HG03432 (cell line): ENCODE results near the gene LRSAM1.

Experiments used
- ATAC-seq: cut with Tn5 transposase; IDR thresholded peaks from one replicate; pipeline ENCODE4 v1.9.1; 2021; ENCODE audit warnings: mild to moderate bottlenecking, moderate library complexity; ENCODE audit not compliant: unreplicated experiment

LRSAM1 gene

GRCh38 chr9:127494304-127494702 is 43.0 kb downstream of the LRSAM1 start:
- ATAC-seq = no peak

- no peak for ATAC-seq
These were observed 44.7 kb downstream of the LRSAM1 start for GRCh38 chr9:127495884-127496555.

DNA sequence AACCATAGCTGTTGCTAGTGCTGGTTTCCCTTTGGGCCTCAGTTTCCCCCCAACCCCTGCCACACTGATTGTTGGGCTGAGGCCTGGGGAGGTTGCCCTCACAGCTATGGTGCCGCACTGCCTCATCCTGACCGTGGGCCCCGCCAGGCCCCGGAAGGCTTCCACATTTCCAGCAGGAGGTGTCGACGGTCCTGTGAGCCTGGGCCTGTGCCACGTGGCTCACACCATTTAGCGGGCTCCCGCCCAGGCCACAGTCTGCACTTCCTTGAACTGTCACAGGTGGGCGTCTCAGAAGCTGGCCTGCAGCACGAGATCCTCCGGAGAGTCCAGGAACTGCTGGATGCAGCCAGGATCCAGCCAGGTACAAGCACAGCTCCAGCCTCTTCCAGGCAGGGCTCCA is 45.7 kb downstream of the LRSAM1 start:
- no peak for ATAC-seq

GRCh38 chr9:127497656-127498290 is 46.5 kb downstream of the LRSAM1 start:
- no peak for ATAC-seq

DNA sequence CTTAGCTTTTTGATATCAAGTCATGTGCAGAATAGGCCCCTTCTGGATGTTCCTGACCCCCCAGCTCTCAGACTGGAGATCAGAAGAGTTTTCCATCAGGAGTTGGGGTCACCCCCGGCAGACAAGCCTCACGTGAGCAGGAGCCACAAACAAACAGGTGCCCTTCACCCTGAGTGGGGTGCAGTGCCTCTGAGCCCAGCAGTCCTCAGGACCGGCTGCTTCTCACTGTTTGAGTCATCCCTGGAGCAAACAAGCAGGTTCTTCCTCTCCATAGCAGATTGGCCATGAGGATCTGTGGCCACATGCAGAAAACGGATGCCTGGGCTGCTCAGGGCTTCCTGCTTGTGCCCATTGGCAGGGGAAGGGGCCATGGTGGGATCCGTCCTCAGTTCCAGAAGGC is 47.0 kb downstream of the LRSAM1 start:
- no peak for ATAC-seq

DNA sequence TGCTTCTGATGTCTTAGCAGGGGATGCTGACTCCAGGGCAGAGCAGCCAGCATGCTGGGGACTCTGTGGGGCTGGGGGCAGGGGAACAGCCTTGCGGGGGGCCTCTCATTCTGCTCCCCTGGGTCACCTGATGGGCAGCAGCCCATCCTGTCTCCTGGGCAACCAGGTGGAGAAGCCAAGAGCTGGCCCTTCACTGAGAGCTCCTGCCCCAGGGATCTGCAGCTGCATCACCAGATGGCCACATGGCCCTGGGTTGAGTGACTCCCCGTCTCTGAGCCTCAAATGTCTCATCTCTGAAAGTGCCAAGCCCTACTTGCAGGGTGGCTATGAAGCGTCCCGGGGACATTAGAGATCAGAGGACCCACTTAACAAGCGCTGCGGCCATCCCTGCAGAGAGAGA is 49.1 kb downstream of the LRSAM1 start:
- ATAC-seq = no peak

GRCh38 chr9:127500862-127501261 is 49.6 kb downstream of the LRSAM1 start:
- ATAC-seq = no peak

DNA sequence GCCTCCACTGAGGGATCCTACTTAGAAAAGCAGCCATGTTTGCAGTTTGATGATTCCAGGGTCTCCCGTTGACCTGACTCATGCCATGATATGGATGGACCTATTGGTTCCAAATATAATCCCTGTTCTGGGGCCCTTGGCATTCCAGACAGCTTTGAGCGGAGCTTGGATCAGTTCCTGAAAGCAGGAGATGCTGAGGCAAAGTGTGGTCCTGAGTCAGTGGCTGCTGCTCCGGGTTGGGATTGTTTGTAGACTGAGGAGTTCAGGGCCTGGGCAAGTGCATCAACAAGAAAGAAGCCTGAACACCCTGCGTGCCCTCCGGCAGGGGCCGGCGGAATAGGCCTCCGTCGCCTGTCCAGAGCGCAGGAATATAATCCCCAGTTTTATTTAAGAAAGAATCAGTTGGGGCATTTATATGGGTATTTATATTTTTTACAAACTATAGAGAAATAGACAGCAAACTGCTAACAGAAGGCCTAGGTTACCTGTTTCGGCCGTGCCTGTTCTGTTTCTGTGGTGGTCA is 50.6 kb downstream of the LRSAM1 start:
- no peak for ATAC-seq

DNA sequence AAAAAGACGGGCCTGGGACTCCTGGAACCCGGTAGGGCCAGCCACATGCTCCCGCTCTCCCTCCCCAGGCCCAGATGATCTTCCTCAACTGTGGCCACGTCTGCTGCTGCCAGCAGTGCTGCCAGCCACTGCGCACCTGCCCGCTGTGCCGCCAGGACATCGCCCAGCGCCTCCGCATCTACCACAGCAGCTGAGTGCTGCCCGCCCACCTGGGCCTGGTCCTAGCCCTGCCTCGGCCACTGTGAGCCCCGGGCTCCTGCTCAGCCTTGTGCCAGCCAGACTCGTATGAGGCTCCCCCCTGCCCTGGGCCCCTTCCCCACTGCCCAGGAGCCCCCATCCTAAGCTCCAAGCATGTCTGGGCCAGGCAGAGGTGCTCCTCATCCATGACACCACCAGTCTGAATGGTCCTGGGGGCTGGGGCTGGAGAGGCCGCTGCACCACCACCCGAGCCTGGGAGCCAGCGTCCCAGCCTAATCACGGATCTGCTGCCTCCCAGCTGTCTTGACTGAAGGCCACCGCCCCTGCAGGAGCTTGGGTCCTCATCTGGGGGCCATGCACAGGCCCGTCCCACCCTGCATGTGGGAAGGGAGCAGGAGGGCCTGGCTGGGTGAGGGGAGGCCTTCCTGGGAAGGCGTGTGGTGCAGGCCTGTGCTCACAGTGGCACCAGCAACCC is 51.5 kb downstream of the LRSAM1 start:
- no peak for ATAC-seq

DNA sequence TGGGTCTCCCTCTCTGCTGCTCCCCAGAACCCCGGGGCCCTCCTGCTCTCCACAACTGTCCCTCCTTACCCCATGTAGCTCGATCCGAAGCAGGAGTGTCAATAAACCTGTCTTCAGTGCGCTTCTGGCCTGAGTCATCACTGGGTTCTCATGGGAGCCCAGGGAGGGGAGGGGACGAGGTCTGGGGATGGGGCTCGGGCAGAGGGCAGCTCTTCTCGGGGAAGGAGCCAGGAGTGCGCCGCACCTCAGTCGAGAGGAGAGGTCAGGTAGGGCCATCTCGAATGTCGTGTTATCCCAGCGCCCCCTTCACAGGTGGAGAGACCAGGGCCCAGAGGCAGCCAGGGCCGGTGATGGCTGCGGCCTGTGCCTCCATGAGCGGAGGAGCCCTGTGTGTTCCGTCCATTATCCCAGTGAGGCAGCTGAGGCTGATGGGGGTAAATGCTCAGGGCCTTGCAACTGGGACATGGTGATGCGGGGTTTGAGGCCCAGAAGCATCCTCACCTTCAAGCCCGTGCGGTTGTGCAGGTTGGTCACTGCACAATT is 52.1 kb downstream of the LRSAM1 start:
- no peak for ATAC-seq

GRCh38 chr9:127503947-127504886 is 52.9 kb downstream of the LRSAM1 start:
- no peak for ATAC-seq

DNA sequence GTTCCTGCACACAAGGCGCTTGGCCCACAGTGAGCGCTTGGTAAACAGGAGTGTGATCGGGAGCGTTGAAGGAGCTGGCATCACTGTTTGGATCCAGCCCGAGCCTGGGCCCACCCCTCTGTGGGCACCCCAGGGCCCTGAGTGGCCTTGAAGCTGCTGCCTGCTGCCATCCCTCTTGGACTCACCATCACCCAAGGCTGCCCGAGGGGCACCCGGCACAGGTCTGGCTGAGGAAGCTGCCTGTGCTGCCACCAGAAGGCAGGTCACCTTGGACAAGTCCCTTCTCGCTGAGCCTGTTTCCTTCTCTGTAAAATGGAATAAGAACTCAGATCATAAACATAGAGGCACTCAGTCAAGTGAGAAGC is 53.6 kb downstream of the LRSAM1 start:
- ATAC-seq = no peak

DNA sequence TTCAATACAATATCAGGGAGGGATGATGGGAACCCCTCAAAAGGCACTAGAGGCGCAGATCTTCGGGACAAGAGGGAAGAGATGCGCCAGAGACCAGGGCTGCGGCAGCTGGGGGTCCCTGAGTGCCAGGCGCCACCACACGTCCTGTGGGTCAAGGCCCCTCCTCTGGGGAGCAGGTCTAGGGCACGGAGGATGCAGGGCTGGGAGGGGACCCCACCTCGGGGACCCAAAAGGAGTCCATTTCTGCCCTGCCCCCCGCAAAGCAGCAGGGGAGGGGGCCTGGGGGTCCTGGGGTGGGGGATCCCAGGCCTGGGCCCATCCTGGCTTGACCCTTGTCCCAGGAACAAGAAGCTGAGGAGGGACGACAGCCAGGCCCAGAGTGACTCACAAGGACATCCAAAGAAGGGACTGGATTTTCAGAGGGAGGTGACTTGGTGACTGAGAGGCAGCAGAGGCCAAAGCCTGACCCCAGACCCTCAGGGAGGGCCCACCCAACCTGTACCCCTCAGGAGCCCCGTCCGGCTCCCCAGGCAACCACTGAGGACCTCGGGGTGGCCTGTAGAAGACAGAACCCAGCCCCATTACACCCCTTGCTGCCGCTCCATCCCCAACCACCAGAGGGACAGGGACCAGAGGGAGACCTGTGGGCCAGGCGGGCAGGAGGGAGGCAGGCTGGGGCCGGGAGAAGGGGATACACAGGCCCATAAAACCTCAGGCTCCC is 54.2 kb downstream of the LRSAM1 start:
- no peak for ATAC-seq

GRCh38 chr9:127506117-127506813 is 55.0 kb downstream of the LRSAM1 start:
- no peak for ATAC-seq

- no peak for ATAC-seq
These were observed 55.8 kb downstream of the LRSAM1 start for GRCh38 chr9:127506814-127507750.

DNA sequence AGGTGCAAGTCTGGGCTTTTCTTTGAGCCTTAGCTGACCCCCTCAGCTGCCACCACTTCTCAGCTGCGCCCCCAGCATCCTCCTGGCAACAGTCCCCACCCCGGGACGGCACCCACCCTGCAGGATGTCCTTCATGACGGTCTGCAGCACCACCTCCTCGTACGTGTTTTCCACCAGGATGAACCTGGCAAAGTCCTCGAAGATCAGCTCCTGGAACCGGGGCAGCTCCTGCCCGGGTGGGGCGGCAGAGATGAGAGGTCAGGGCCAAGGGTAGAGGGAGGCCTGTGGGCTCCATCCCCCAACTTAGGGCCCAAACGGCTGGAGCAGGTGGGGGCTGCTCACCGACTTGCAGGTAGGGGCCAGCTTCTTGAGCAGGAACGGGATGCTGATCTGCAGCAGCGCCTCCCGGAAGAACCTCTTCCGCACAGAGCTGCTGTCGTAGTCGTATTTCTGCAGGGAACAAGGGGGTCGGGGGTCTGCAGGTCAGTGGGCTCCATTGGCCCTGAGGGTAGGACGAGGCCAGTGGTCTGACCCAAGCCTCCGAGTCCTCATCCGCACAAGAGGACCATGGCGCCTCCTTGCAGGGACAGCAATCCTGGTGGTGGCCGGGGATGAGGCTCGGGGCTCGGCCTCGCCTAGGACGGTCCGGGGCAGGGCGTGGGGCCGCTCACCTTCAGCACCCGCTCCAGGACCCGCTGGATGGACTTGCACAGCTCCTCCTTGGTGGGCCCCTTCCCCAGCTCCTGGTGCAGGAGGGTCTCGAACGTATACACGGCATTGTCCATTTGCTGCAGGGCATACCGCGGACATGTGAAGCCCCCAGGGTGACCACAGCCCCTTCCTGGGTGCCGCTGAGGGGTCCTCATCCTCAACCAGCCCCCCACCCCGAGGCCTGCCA is 56.7 kb downstream of the LRSAM1 start:
- ATAC-seq = no peak

- no peak for ATAC-seq
These were observed 57.6 kb downstream of the LRSAM1 start for GRCh38 chr9:127508901-127509260.
